ENCODE data around the gene RND2. TPM values are rescaled to one million over a fixed set of nuclear protein-coding genes. Genes with fewer than 3 reads are reported as not detected.
"Not testable (repeated sequence)": the region's sequence is repeated elsewhere in the genome, so short reads cannot be mapped to it uniquely, and the experiment has no call there.

The RND2 gene
- total and polyA plus RNA-seq, 7 donors: 0.04 to 0.22 (median 0.09) TPM

GRCh38 chr17:42997390-42997983, 27.5 kb upstream of the RND2 start:
- Histone ChIP-seq H3K36me3 (ENCODE audit: insufficient read depth in 1 of 2, low read depth in 1 of 2) (peaks cover 6 to 55% of the 10 kb centered on the region in 2 donors), H3K27ac (peak overlapping the region; percentile 96), H3K4me3 (peak overlapping the region; percentile 93), H3K9me3 (no peaks in the 10 kb centered on the region), H3K27me3 (ENCODE audit: insufficient read depth in 3 of 3, low read length in 2 of 3) (no peaks in the 10 kb centered on the region), H3K4me1 (peaks cover 21% of the 10 kb centered on the region)
- DNase-seq (no peak), ATAC-seq (peak in 2 of 4 donors; percentile 5 to 6)
- WGBS, 3 donors: 23 to 29% (median 24%) methylated on average over 5 of the region's 5 CpGs
- intact Hi-C loops (cut with DNase I): no loop called here
- TF ChIP-seq CTCF (IDR thresholded peaks at IDR 0.05): no peak

- Histone ChIP-seq H3K4me1 (peaks cover 21% of the 10 kb centered on the region), H3K9me3 (no peaks in the 10 kb centered on the region), H3K36me3 (ENCODE audit: insufficient read depth in 1 of 2, low read depth in 1 of 2) (peaks cover 4 to 55% of the 10 kb centered on the region in 2 donors), H3K4me3 (peak within 1 kb of the TSS; percentile 93), H3K27ac (peak within 1 kb of the TSS; percentile 96), H3K27me3 (ENCODE audit: insufficient read depth in 3 of 3, low read length in 2 of 3) (no peaks in the 10 kb centered on the region)
- peak; percentile 98 to 99 for DNase-seq
- 0 to 1% (median 0%) methylated on average over 49 of the region's 49 CpGs for WGBS, 3 donors
- peak; percentile 97 to 98 (median 98) for ATAC-seq
- intact Hi-C loops (cut with DNase I): loop anchor here in 1 of 2 donors (1.0 kb wide), 1 partner anchor 17 kb away; no protein-coding TSS in a partner anchor
- peak; percentile 93 for TF ChIP-seq CTCF (IDR thresholded peaks at IDR 0.05)
Measured at GRCh38 chr17:42997984-42998938, 26.8 kb upstream of the RND2 start, which contains the start of gene RPL27. Gene RPL27 (plus strand): TSS chr17:42998419. CDS start chr17:42998751, 332 bp downstream.

GRCh38 chr17:42999003-42999525, 26.0 kb upstream of the RND2 start:
- ATAC-seq: no peak
- 10 to 11% (median 11%) methylated on average over 10 of the region's 10 CpGs for WGBS, 3 donors
- peak overlapping the region; percentile 93 for H3K4me3 ChIP-seq
- intact Hi-C loops (cut with DNase I): no loop called here
- no peak for TF ChIP-seq CTCF (IDR thresholded peaks at IDR 0.05)
- no peaks in the 10 kb centered on the region for H3K27me3 ChIP-seq (ENCODE audit: insufficient read depth in 3 of 3, low read length in 2 of 3)
- peak overlapping the region; percentile 96 for H3K27ac ChIP-seq
- no peaks in the 10 kb centered on the region for H3K9me3 ChIP-seq
- peaks cover 21% of the 10 kb centered on the region for H3K4me1 ChIP-seq
- DNase-seq: no peak
- H3K36me3 ChIP-seq (ENCODE audit: insufficient read depth in 1 of 2, low read depth in 1 of 2): peaks cover 6 to 55% of the 10 kb centered on the region in 2 donors

- H3K9me3 ChIP-seq; intact Hi-C loops (cut with DNase I); ATAC-seq; H3K27me3 ChIP-seq (ENCODE audit: insufficient read depth in 3 of 3, low read length in 2 of 3); DNase-seq; H3K4me3 ChIP-seq: not testable (repeated sequence)
- Histone ChIP-seq H3K27ac (peak overlapping the region; percentile 53), H3K36me3 (ENCODE audit: insufficient read depth in 1 of 2, low read depth in 1 of 2) (peaks cover 6 to 55% of the 10 kb centered on the region in 2 donors), H3K4me1 (peaks cover 21% of the 10 kb centered on the region)
- 91 to 97% (median 92%) methylated on average over 13 of the region's 13 CpGs for WGBS, 3 donors
Measured at GRCh38 chr17:43000894-43001293, 24.1 kb upstream of the RND2 start.

All from psoas muscle (tissue), 8 donors.